ENCODE measurements around the gene PTPRD. TPM values are rescaled to one million over a fixed set of nuclear protein-coding genes. Genes with fewer than 3 reads are reported as not detected.

PTPRD gene
- total RNA-seq, 1 experiment from 2014 or later, result 0.02 TPM

DNA sequence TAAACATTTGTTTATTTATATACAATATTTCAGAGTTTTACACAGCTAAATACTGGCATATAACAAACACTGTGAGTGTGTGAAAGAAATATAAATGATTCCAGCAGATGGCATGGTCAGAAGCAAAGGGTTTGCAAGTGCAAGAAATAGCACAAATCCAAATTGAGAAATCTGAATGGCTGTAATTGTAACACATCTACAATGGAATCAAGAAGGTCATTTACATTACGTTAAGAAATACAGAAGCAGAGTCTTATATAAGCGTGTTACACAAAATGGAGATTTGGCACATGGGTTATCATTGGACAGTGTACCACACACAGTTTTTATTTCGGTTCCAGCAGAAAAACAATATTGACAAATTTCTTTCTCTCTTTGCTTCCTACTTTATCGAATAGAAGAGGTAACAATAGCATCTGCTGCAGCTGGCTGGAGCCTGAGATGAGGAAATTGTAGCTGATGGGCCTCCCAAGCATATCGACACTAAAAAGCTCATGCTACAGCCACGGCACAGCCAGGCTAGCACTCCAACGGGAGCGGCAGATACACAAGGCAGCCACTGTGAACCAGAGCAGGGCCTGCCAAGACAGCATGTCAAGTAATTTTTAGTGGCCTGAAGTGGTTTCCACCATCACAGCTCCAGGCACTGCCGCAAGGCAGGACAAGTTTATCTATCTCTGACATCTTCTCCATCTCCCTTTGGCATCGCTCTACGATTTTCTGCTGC lies 2248.6 kb downstream of the PTPRD start:
- intact Hi-C loops (cut with micrococcal nuclease), result no loop called here
- Histone ChIP-seq H3K9me3 (ENCODE audit: control insufficient read depth in 1 of 2, insufficient read depth in 1 of 2, low read depth in 1 of 2, low read length in 2 of 2) (peaks cover 14 to 27% of the 10 kb centered on the region in 2 experiments; a peak in 2 of 4 replicates), H3K27ac (ENCODE audit: low read depth, low read length) (no peak overlapping the region), H3K79me2 (ENCODE audit: insufficient read depth, low read length) (no peaks in the 10 kb centered on the region), H3K4me3 (replicated peaks in 1 of 2; ENCODE audit: low read depth in 1 of 2, low read length in 2 of 2) (no peak overlapping the region), H3K27me3 (ENCODE audit: insufficient read depth, low read length) (no peaks in the 10 kb centered on the region), H3K9me2 (ENCODE audit: insufficient read depth) (no peaks in the 10 kb centered on the region), H4K20me1 (ENCODE audit: insufficient read depth) (no peaks in the 10 kb centered on the region), H3K4me2 (ENCODE audit: low read length) (no peak overlapping the region), H3K9ac (ENCODE audit: low read length) (no peak overlapping the region), H3K4me1 (ENCODE audit: control insufficient read depth in 1 of 2, insufficient read depth in 2 of 2, low read length in 2 of 2) (no peaks in the 10 kb centered on the region), H2AFZ (ENCODE audit: low read depth, low read length, poor library complexity, severe bottlenecking) (no peak overlapping the region), H3K36me3 (ENCODE audit: control insufficient read depth in 1 of 2, insufficient read depth in 2 of 2, low read length in 2 of 2) (no peaks in the 10 kb centered on the region)
- no peak for ATAC-seq
- RAD21 ChIA-PET (ENCODE audit: low non-redundant PET in 1 of 2, low total read pairs in 2 of 2, uncharacterized antibody in 2 of 2, unreplicated experiment in 2 of 2), result no interaction called here
- POLR2A ChIA-PET, result no interaction called here
- TF ChIP-seq POLR2AphosphoS5 (IDR thresholded peaks at IDR 0.05; ENCODE audit: low read depth, low read length) (no peak), TCF7L2 (IDR thresholded peaks at IDR 0.05; ENCODE audit: borderline replicate concordance, extremely low read depth, insufficient read depth, insufficient read length) (no peak), FOSL1 (IDR thresholded peaks at IDR 0.05; ENCODE audit: low read depth) (no peak), JUND (IDR thresholded peaks at IDR 0.05) (no peak), CBX3 (IDR thresholded peaks at IDR 0.05; ENCODE audit: low read depth) (no peak), EZH2phosphoT487 (IDR thresholded peaks at IDR 0.05; ENCODE audit: borderline replicate concordance) (no peak), ZNF274 (IDR thresholded peaks at IDR 0.05; ENCODE audit: low read depth, low read length) (no peak), SIN3A (IDR thresholded peaks at IDR 0.05; ENCODE audit: low read depth) (no peak), ZFX (IDR thresholded peaks at IDR 0.05) (no peak), EGR1 (IDR thresholded peaks at IDR 0.05; ENCODE audit: low read depth) (no peak), RAD21 (IDR thresholded peaks at IDR 0.05; ENCODE audit: low read depth) (no peak)
- TF ChIP-seq, protein P1, sequence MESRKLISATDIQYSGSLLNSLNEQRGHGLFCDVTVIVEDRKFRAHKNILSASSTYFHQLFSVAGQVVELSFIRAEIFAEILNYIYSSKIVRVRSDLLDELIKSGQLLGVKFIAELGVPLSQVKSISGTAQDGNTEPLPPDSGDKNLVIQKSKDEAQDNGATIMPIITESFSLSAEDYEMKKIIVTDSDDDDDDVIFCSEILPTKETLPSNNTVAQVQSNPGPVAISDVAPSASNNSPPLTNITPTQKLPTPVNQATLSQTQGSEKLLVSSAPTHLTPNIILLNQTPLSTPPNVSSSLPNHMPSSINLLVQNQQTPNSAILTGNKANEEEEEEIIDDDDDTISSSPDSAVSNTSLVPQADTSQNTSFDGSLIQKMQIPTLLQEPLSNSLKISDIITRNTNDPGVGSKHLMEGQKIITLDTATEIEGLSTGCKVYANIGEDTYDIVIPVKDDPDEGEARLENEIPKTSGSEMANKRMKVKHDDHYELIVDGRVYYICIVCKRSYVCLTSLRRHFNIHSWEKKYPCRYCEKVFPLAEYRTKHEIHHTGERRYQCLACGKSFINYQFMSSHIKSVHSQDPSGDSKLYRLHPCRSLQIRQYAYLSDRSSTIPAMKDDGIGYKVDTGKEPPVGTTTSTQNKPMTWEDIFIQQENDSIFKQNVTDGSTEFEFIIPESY (IDR thresholded peaks at IDR 0.05; ENCODE audit: extremely low read depth, insufficient replicate concordance, low read length), result no peak
- TF ChIP-seq, protein P2, sequence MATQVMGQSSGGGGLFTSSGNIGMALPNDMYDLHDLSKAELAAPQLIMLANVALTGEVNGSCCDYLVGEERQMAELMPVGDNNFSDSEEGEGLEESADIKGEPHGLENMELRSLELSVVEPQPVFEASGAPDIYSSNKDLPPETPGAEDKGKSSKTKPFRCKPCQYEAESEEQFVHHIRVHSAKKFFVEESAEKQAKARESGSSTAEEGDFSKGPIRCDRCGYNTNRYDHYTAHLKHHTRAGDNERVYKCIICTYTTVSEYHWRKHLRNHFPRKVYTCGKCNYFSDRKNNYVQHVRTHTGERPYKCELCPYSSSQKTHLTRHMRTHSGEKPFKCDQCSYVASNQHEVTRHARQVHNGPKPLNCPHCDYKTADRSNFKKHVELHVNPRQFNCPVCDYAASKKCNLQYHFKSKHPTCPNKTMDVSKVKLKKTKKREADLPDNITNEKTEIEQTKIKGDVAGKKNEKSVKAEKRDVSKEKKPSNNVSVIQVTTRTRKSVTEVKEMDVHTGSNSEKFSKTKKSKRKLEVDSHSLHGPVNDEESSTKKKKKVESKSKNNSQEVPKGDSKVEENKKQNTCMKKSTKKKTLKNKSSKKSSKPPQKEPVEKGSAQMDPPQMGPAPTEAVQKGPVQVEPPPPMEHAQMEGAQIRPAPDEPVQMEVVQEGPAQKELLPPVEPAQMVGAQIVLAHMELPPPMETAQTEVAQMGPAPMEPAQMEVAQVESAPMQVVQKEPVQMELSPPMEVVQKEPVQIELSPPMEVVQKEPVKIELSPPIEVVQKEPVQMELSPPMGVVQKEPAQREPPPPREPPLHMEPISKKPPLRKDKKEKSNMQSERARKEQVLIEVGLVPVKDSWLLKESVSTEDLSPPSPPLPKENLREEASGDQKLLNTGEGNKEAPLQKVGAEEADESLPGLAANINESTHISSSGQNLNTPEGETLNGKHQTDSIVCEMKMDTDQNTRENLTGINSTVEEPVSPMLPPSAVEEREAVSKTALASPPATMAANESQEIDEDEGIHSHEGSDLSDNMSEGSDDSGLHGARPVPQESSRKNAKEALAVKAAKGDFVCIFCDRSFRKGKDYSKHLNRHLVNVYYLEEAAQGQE (IDR thresholded peaks at IDR 0.05; ENCODE audit: low read depth), result no peak
- BruUV-seq (replicated peaks), result no TSS peak
- DNase-seq (ENCODE audit: low read depth, low spot score), result no peak
- CTCF ChIA-PET, result no interaction called here
